Transverse colon (tissue), 4 donors: ENCODE measurements around the gene DGKH. TPM values are rescaled to one million over a fixed set of nuclear protein-coding genes. Genes with fewer than 3 reads are reported as not detected.

Source experiments
- DNase-seq: peaks from one replicate; pipeline ENCODE4 v3.0.0-alpha.2; 2019
- H3K27ac ChIP-seq, 4 donors: fragments of 200-600 bp; sonication (generic); 2 replicates each; pipeline ENCODE4 v1.5.1; 2016 to 2018; ENCODE audit warnings: inconsistent platforms in 4 of 4
- H3K27me3 ChIP-seq: fragments of 200-600 bp; sonication (generic); 2 replicates; pipeline ENCODE4 v1.5.1; 2017; ENCODE audit warnings: inconsistent platforms
- H3K36me3 ChIP-seq, 4 donors: fragments of 200-600 bp; sonication (generic); 2 replicates each; pipeline ENCODE4 v1.5.1; 2017 to 2019; ENCODE audit warnings: inconsistent platforms in 4 of 4
- H3K4me1 ChIP-seq, 4 donors: fragments of 200-600 bp; sonication (generic); 2 replicates each; pipeline ENCODE4 v1.5.1; 2017 to 2020; ENCODE audit warnings: inconsistent platforms in 4 of 4
- H3K4me3 ChIP-seq, 4 donors: fragments of 200-600 bp; sonication (generic); 1 replicate in 1 of 4; 2 replicates in 3 of 4; pipeline versions ENCODE4 v1.5.1 to v1.6.1; 2017 to 2019; ENCODE audit warnings: inconsistent platforms in 4 of 4
- H3K9me3 ChIP-seq, 2 donors: fragments of 200-600 bp; sonication (generic); 2 replicates each; pipeline ENCODE4 v1.5.1; 2017 to 2019; ENCODE audit warnings: inconsistent platforms in 2 of 2
- EP300 ChIP-seq: sonication (generic); formaldehyde crosslinking; IDR thresholded peaks from one replicate; pipeline ENCODE4 v1.6.1; 2017; ENCODE audit warnings: antibody characterized with exemption, low read depth
- POLR2A ChIP-seq: fragments of 450-650 bp; IDR thresholded peaks from one replicate; pipeline ENCODE4 v1.6.1; 2016; ENCODE audit warnings: antibody characterized with exemption, mild to moderate bottlenecking, moderate library complexity
- POLR2AphosphoS5 ChIP-seq, 3 donors: sonication (generic); formaldehyde crosslinking; IDR thresholded peaks; one replicate each; pipeline ENCODE4 v1.6.1; 2016; ENCODE audit warnings: antibody characterized with exemption in 3 of 3
- WGBS, 2 donors: methylation state at CpG; one replicate each; pipeline ENCODE4 v1.1.5; 2018; ENCODE audit warnings: low coverage in 1 of 2; 5-methylcytosine and 5-hydroxymethylcytosine counted together
- in situ Hi-C, 4 donors: fragments of 200-750 bp; cut with MboI; loops; one replicate each; pipeline versions ENCODE4 v1.15.0 to v1.15.1; 2017; ENCODE audit warnings: low sequenced_read_pairs in 3 of 4, low pct_ligation_motif_present in 1 of 4, low pct_unique_long_range_greater_than_20kb in 1 of 4
- intact Hi-C: fragments of 100-400 bp; cut with DNase I; formaldehyde crosslinking; loops from one replicate; pipeline ENCODE4 v1.15.1; 2023; ENCODE audit warnings: low total_unique reads
- total RNA-seq, 4 donors: library from RNA; depleted of rRNA; stranded (reverse); fragments of >200 nt; gene quantifications; one replicate each; pipeline ENCODE4 v1.1.0, GENCODE V29; 2016
- TF ChIP-seq, protein P1 (sequence below), 5 experiments: fragments of 200-600 bp in 3 of 5; fragments of 450-650 bp in 2 of 5; sonication (generic) in 3 of 5; IDR thresholded peaks; 1 replicate in 2 of 5; 2 replicates in 3 of 5; pipeline ENCODE4 v1.5.1; 2016 to 2017; ENCODE audit warnings: antibody characterized with exemption in 5 of 5, inconsistent platforms in 3 of 5, mild to moderate bottlenecking in 2 of 5, moderate library complexity in 1 of 5

DGKH gene, protein sequence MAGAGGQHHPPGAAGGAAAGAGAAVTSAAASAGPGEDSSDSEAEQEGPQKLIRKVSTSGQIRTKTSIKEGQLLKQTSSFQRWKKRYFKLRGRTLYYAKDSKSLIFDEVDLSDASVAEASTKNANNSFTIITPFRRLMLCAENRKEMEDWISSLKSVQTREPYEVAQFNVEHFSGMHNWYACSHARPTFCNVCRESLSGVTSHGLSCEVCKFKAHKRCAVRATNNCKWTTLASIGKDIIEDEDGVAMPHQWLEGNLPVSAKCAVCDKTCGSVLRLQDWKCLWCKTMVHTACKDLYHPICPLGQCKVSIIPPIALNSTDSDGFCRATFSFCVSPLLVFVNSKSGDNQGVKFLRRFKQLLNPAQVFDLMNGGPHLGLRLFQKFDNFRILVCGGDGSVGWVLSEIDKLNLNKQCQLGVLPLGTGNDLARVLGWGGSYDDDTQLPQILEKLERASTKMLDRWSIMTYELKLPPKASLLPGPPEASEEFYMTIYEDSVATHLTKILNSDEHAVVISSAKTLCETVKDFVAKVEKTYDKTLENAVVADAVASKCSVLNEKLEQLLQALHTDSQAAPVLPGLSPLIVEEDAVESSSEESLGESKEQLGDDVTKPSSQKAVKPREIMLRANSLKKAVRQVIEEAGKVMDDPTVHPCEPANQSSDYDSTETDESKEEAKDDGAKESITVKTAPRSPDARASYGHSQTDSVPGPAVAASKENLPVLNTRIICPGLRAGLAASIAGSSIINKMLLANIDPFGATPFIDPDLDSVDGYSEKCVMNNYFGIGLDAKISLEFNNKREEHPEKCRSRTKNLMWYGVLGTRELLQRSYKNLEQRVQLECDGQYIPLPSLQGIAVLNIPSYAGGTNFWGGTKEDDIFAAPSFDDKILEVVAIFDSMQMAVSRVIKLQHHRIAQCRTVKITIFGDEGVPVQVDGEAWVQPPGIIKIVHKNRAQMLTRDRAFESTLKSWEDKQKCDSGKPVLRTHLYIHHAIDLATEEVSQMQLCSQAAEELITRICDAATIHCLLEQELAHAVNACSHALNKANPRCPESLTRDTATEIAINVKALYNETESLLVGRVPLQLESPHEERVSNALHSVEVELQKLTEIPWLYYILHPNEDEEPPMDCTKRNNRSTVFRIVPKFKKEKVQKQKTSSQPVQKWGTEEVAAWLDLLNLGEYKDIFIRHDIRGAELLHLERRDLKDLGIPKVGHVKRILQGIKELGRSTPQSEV
- total RNA-seq: 10 to 100 TPM; 19.4 to 35.6 (median 25.0) TPM

DNA sequence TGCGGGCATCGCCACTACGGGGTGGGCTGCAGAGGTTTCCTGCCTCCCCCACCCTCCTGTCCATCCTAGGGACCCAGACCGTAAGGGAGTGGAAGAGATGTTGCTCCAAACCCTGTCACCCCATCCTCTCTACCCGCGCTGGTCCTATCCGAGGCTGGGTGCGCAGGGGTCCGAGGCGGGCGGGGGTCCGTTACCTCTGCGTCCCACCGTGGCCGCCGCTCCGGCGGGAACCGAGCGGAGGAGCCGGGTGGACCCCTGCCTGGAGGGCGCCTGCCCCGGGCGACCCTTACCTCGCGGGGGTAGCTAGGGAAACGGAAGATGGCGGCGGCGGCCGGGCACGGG is at the start of gene DGKH:
TSS of gene DGKH (plus strand) at position 307 of the 342 bp plus-strand sequence. CDS start 126 bp downstream, outside the sequence.
- intact Hi-C loops: no loop called here
- Histone ChIP-seq H3K36me3 (no peaks in the 10 kb centered on the region), H3K9me3 (no peaks in the 10 kb centered on the region), H3K4me3 (peak within 1 kb of the TSS; percentile 86 to 95 (median 91)), H3K4me1 (peaks cover 0 to 19% (median 7%) of the 10 kb centered on the region in 4 donors), H3K27me3 (no peaks in the 10 kb centered on the region), H3K27ac (peak within 1 kb of the TSS; percentile 94 to 97 (median 94))
- TF ChIP-seq POLR2AphosphoS5 (IDR thresholded peaks at IDR 0.05) (no peak), POLR2A (no peak), EP300 (no peak)
- TF ChIP-seq, protein P1, sequence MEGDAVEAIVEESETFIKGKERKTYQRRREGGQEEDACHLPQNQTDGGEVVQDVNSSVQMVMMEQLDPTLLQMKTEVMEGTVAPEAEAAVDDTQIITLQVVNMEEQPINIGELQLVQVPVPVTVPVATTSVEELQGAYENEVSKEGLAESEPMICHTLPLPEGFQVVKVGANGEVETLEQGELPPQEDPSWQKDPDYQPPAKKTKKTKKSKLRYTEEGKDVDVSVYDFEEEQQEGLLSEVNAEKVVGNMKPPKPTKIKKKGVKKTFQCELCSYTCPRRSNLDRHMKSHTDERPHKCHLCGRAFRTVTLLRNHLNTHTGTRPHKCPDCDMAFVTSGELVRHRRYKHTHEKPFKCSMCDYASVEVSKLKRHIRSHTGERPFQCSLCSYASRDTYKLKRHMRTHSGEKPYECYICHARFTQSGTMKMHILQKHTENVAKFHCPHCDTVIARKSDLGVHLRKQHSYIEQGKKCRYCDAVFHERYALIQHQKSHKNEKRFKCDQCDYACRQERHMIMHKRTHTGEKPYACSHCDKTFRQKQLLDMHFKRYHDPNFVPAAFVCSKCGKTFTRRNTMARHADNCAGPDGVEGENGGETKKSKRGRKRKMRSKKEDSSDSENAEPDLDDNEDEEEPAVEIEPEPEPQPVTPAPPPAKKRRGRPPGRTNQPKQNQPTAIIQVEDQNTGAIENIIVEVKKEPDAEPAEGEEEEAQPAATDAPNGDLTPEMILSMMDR (IDR thresholded peaks at IDR 0.05): no peak
- WGBS, 2 donors: 1% methylated on average over 32 of the region's 32 CpGs; no CpG with 5 or more reads in 1 of the 2 donors
- in situ Hi-C loops: loop anchor here in 1 of 4 donors (25.0 kb wide), 1 partner anchor 136 kb away; no protein-coding TSS in a partner anchor
- no peak for DNase-seq

DNA sequence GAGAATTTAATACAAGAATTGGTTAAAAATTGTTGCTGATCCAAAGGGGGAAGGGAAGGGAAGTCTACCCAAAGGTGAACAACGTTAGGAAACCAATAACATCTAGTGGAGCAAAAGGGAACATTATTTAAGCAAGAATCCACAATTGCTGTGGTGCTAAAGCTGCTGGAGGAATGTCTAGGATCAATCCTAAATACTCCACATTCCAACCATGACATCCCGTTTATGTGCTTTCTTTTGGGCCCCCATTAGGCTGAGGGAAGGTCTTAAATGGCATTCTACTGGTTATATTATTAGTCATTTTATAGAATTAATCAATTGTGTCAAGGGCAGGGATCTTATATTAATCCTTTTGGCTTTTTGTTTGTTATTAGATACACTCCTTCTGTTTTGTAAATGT is 47.6 kb upstream of the DGKH start:
- H3K4me1 ChIP-seq: no peaks in the 10 kb centered on the region
- H3K27ac ChIP-seq: no peak overlapping the region
- in situ Hi-C loops: no loop called here
- H3K9me3 ChIP-seq: no peaks in the 10 kb centered on the region
- intact Hi-C loops: no loop called here
- TF ChIP-seq, protein P1 (IDR thresholded peaks at IDR 0.05): no peak
- TF ChIP-seq EP300 (no peak), POLR2A (no peak), POLR2AphosphoS5 (IDR thresholded peaks at IDR 0.05) (no peak)
- no peaks in the 10 kb centered on the region for H3K27me3 ChIP-seq
- no peak for DNase-seq
- no peak overlapping the region for H3K4me3 ChIP-seq
- no peaks in the 10 kb centered on the region for H3K36me3 ChIP-seq
- 60 to 62% methylated on average over 2 of the region's 2 CpGs for WGBS, 2 donors

DNA sequence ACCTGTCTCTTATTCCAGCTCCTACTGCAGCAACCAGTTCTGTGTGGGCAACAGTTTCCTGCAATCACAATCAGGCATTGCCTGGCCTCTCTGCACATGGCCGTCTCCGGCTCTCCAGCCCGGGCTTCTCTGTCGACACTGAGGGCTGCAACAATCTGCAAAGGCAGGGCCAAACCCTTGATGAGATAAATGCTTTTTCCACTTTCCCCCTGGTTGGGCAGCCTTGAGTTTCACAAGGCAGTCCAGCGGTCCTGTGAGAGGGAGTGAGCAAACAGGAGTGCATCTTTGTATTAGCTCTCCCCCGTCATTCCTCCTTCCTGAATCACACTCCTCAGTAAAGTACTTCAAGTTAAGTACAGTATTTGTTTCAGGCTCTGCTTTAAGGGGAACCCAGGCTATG is 46.9 kb upstream of the DGKH start:
- DNase-seq: no peak
- Histone ChIP-seq H3K4me3 (no peak overlapping the region), H3K9me3 (no peaks in the 10 kb centered on the region), H3K27ac (no peak overlapping the region), H3K27me3 (no peaks in the 10 kb centered on the region), H3K4me1 (no peaks in the 10 kb centered on the region), H3K36me3 (no peaks in the 10 kb centered on the region)
- TF ChIP-seq, protein P1 (IDR thresholded peaks at IDR 0.05): no peak
- TF ChIP-seq POLR2AphosphoS5 (IDR thresholded peaks at IDR 0.05): no peak
- no peak for TF ChIP-seq EP300
- TF ChIP-seq POLR2A: no peak
- in situ Hi-C loops (no loop called here), intact Hi-C loops (no loop called here)
- WGBS, 2 donors: 72% methylated on average over 6 of the region's 6 CpGs; no CpG with 5 or more reads in 1 of the 2 donors
